ENCODE results near the gene ATP5F1E. TPM values are rescaled to one million over a fixed set of nuclear protein-coding genes. Genes with fewer than 3 reads are reported as not detected.

Gene ATP5F1E
- total RNA-seq, 1 donor from 2014 or later = 69.7 TPM

GRCh38 chr20:59027741-59028320 lies 4.3 kb downstream of the ATP5F1E start:
- H3K36me3 Mint-ChIP-seq (ENCODE audit: insufficient read depth) = peaks cover 12% of the 10 kb centered on the region
- no peak for TF ChIP-seq CTCF (IDR thresholded peaks at IDR 0.05; ENCODE audit: unreplicated experiment)
- peaks cover 24% of the 10 kb centered on the region for H3K4me1 Mint-ChIP-seq (ENCODE audit: low read depth)
- no peak overlapping the region for H3K4me3 Mint-ChIP-seq (ENCODE audit: low read depth)
- H3K9me3 Mint-ChIP-seq (ENCODE audit: low read depth) = no peaks in the 10 kb centered on the region
- no peaks in the 10 kb centered on the region for H3K27me3 Mint-ChIP-seq
- DNase-seq (ENCODE audit: low spot score, unreplicated experiment) = no peak
- no peak overlapping the region for H3K27ac Mint-ChIP-seq

GRCh38 chr20:59026904-59027740 lies 5.0 kb downstream of the ATP5F1E start:
- no peak for TF ChIP-seq CTCF (IDR thresholded peaks at IDR 0.05; ENCODE audit: unreplicated experiment)
- H3K27me3 Mint-ChIP-seq = no peaks in the 10 kb centered on the region
- no peak overlapping the region for H3K27ac Mint-ChIP-seq
- H3K4me3 Mint-ChIP-seq (ENCODE audit: low read depth) = no peak overlapping the region
- peaks cover 14% of the 10 kb centered on the region for H3K36me3 Mint-ChIP-seq (ENCODE audit: insufficient read depth)
- peaks cover 22% of the 10 kb centered on the region for H3K4me1 Mint-ChIP-seq (ENCODE audit: low read depth)
- H3K9me3 Mint-ChIP-seq (ENCODE audit: low read depth) = no peaks in the 10 kb centered on the region
- no peak for DNase-seq (ENCODE audit: low spot score, unreplicated experiment)

- TF ChIP-seq CTCF (IDR thresholded peaks at IDR 0.05; ENCODE audit: unreplicated experiment) = no peak
- Mint-ChIP-seq H3K9me3 (ENCODE audit: low read depth) (no peaks in the 10 kb centered on the region), H3K27me3 (no peaks in the 10 kb centered on the region), H3K36me3 (ENCODE audit: insufficient read depth) (peaks cover 14% of the 10 kb centered on the region), H3K4me1 (ENCODE audit: low read depth) (peaks cover 16% of the 10 kb centered on the region), H3K27ac (no peak overlapping the region), H3K4me3 (ENCODE audit: low read depth) (no peak overlapping the region)
- DNase-seq (ENCODE audit: low spot score, unreplicated experiment) = no peak
Measured at GRCh38 chr20:59025511-59025910, 6.6 kb downstream of the ATP5F1E start.

- no peaks in the 10 kb centered on the region for H3K27me3 Mint-ChIP-seq
- DNase-seq (ENCODE audit: low spot score, unreplicated experiment) = no peak
- H3K4me3 Mint-ChIP-seq (ENCODE audit: low read depth) = no peak overlapping the region
- peaks cover 16% of the 10 kb centered on the region for H3K4me1 Mint-ChIP-seq (ENCODE audit: low read depth)
- no peaks in the 10 kb centered on the region for H3K9me3 Mint-ChIP-seq (ENCODE audit: low read depth)
- no peak overlapping the region for H3K27ac Mint-ChIP-seq
- H3K36me3 Mint-ChIP-seq (ENCODE audit: insufficient read depth) = peaks cover 14% of the 10 kb centered on the region
- no peak for TF ChIP-seq CTCF (IDR thresholded peaks at IDR 0.05; ENCODE audit: unreplicated experiment)
Measured at GRCh38 chr20:59025086-59025485, 7.0 kb downstream of the ATP5F1E start.

GRCh38 chr20:59024111-59024530 lies 8.0 kb downstream of the ATP5F1E start:
- Mint-ChIP-seq H3K27ac (no peak overlapping the region), H3K36me3 (ENCODE audit: insufficient read depth) (peaks cover 9% of the 10 kb centered on the region)
- no peak for DNase-seq (ENCODE audit: low spot score, unreplicated experiment)

More at GRCh38 chr20:59024111-59024530, 8.0 kb downstream of the ATP5F1E start:
- H3K27me3 Mint-ChIP-seq = no peaks in the 10 kb centered on the region
- H3K9me3 Mint-ChIP-seq (ENCODE audit: low read depth) = no peaks in the 10 kb centered on the region
- peaks cover 11% of the 10 kb centered on the region for H3K4me1 Mint-ChIP-seq (ENCODE audit: low read depth)
- no peak for TF ChIP-seq CTCF (IDR thresholded peaks at IDR 0.05; ENCODE audit: unreplicated experiment)
- H3K4me3 Mint-ChIP-seq (ENCODE audit: low read depth) = no peak overlapping the region
